ENCODE measurements around the gene NKAPD1. TPM values are rescaled to one million over a fixed set of nuclear protein-coding genes. Genes with fewer than 3 reads are reported as not detected.

Gene NKAPD1
- total and polyA plus RNA-seq, 10 of the 15 experiments (the other 5 are each of a cell fraction or from before 2014, with no cell fraction given): 9.6 to 43.3 (median 19.2) TPM

GRCh38 chr11:112086422-112087191, 12.5 kb downstream of the NKAPD1 start, which contains the start of the genes SDHD and TIMM8B (continued):
- no peak for TF ChIP-seq STAT1 (conservative IDR thresholded peaks at IDR 0.05)
- TF ChIP-seq RFX5 (IDR thresholded peaks at IDR 0.05; ENCODE audit: low read depth, low read length): no peak
- TF ChIP-seq PAX5 (IDR thresholded peaks at IDR 0.05; ENCODE audit: borderline replicate concordance, low read depth, low read length): peak; percentile 75; the same call in 1 of the 2 replicates
- peak; percentile 76 for TF ChIP-seq MLLT1 (IDR thresholded peaks at IDR 0.05)
- peak; percentile 73; the same call in 1 of the 2 replicates for TF ChIP-seq CBFB (IDR thresholded peaks at IDR 0.05; ENCODE audit: low read depth)
- no peak for TF ChIP-seq KAT2A (conservative IDR thresholded peaks at IDR 0.05; ENCODE audit: control insufficient read depth, low read depth, low read length)
- TF ChIP-seq CEBPB (IDR thresholded peaks at IDR 0.05; ENCODE audit: borderline replicate concordance in 1 of 2, low read depth in 2 of 2, low read length in 2 of 2): no peak; a peak in 1 of 4 replicates
- TF ChIP-seq RAD51 (IDR thresholded peaks at IDR 0.05): no peak
- no peak for TF ChIP-seq EZH2 (IDR thresholded peaks at IDR 0.05; ENCODE audit: borderline replicate concordance, control insufficient read depth, low read depth, low read length)
- peak; percentile 61; the same call in 1 of the 2 replicates for TF ChIP-seq TBL1XR1 (IDR thresholded peaks at IDR 0.05; ENCODE audit: low read depth, low read length)
- TF ChIP-seq E4F1 (IDR thresholded peaks at IDR 0.05; ENCODE audit: borderline replicate concordance, partially characterized antibody): peak; percentile 81
- TF ChIP-seq NRF1 (conservative IDR thresholded peaks at IDR 0.05; ENCODE audit: low read depth, low read length): peak; percentile 69
- no peak for TF ChIP-seq DPF2 (IDR thresholded peaks at IDR 0.05)
- peak; percentile 92 for TF ChIP-seq MTA2 (IDR thresholded peaks at IDR 0.05; ENCODE audit: low read depth)
- peak; percentile 85 for TF ChIP-seq NBN (IDR thresholded peaks at IDR 0.05)
- peak; percentile 77; the same call in 1 of the 2 replicates for TF ChIP-seq CREM (IDR thresholded peaks at IDR 0.05; ENCODE audit: low read depth)
- TF ChIP-seq IKZF2 (IDR thresholded peaks at IDR 0.05): peak; percentile 67; a peak in 3 of 4 replicates
- no peak for TF ChIP-seq ZZZ3 (IDR thresholded peaks at IDR 0.05; ENCODE audit: control insufficient read depth, insufficient read length, low read depth)
- no peak for TF ChIP-seq PBX3 (IDR thresholded peaks at IDR 0.05; ENCODE audit: insufficient replicate concordance, low read depth, low read length)
- peak; percentile 83; the same call in 1 of the 2 replicates for TF ChIP-seq HDGF (IDR thresholded peaks at IDR 0.05)

Measured in GM12878 (cell line).